IMR-90 (cell line): ENCODE data around the gene TNFRSF13B. TPM values are rescaled to one million over a fixed set of nuclear protein-coding genes. Genes with fewer than 3 reads are reported as not detected.
"Not testable (repeated sequence)": the region's sequence is repeated elsewhere in the genome, so short reads cannot be mapped to it uniquely, and the experiment has no call there.

Source experiments
- ATAC-seq: fragments of 200-7000 bp; cut with Tn5 transposase; 2 replicates; pipeline ENCODE4 v1.9.1; 2020; ENCODE audit warnings: low read depth, mild to moderate bottlenecking, moderate library complexity
- BruUV-seq: library from RNA; stranded (reverse); fragments of 400-500 nt; replicated peaks from 2 replicates; lab custom pipeline; 2021; lab: Mats Ljungman, UMichigan
- CTCF ChIA-PET: fragments of 300-600 bp; formaldehyde crosslinking; extraction: SDS; loops from one replicate; lab custom pipeline; 2021; ENCODE audit warnings: antibody characterized with exemption; lab: Yijun Ruan, JAX
- POLR2A ChIA-PET: fragments of 300-600 bp; sonication (Branson Sonifier 250); formaldehyde crosslinking; loops from one replicate; lab custom pipeline; 2022; ENCODE audit warnings: antibody characterized with exemption; ENCODE audit not compliant: unreplicated experiment; lab: Charles Lee
- DNase-seq: peaks from one replicate; pipeline ENCODE4 v3.0.0; 2013
- H2AFZ ChIP-seq: replicated peaks from 2 replicates; pipeline ENCODE3; 2013; ENCODE audit warnings: low read length, mild to moderate bottlenecking; ENCODE audit not compliant: poor library complexity
- H2AK5ac ChIP-seq: 2 replicates; pipeline ENCODE4 v1.6.1; 2013; ENCODE audit warnings: low read depth, low read length, inconsistent platforms
- H2AK9ac ChIP-seq: replicated peaks from 2 replicates; pipeline ENCODE3; 2013; ENCODE audit warnings: mild to moderate bottlenecking, low read depth, low read length, moderate library complexity; ENCODE audit not compliant: poor library complexity
- H2BK120ac ChIP-seq: 2 replicates; pipeline ENCODE4 v1.6.1; 2013; ENCODE audit warnings: low read depth, low read length, inconsistent platforms
- H2BK15ac ChIP-seq: 3 replicates; pipeline ENCODE4 v1.6.1; 2013; ENCODE audit warnings: low read depth, low read length, inconsistent platforms
- H2BK20ac ChIP-seq: 2 replicates; pipeline ENCODE4 v1.6.1; 2013; ENCODE audit warnings: low read depth, mild to moderate bottlenecking, inconsistent platforms, low read length, moderate library complexity
- H2BK5ac ChIP-seq: 2 replicates; pipeline ENCODE4 v1.6.1; 2013; ENCODE audit warnings: mild to moderate bottlenecking, low read depth, low read length, inconsistent platforms; ENCODE audit not compliant: poor library complexity, severe bottlenecking
- H3K14ac ChIP-seq: replicated peaks from 2 replicates; pipeline ENCODE4 v1.6.1; 2013; ENCODE audit warnings: low read depth, low read length, inconsistent platforms
- H3K18ac ChIP-seq: 2 replicates; pipeline ENCODE4 v1.6.1; 2013; ENCODE audit warnings: low read depth, low read length, control low read depth
- H3K23ac ChIP-seq: 2 replicates; pipeline ENCODE4 v1.6.1; 2013; ENCODE audit warnings: low read depth, low read length, inconsistent platforms
- H3K27ac ChIP-seq: 2 replicates; pipeline ENCODE4 v1.5.1; 2013; ENCODE audit warnings: mild to moderate bottlenecking, control low read depth, low read length; ENCODE audit not compliant: insufficient read depth
- H3K27me3 ChIP-seq: 2 replicates; pipeline ENCODE4 v1.6.1; 2013; ENCODE audit warnings: low read length; ENCODE audit not compliant: control insufficient read depth, insufficient read depth
- H3K36me3 ChIP-seq: 2 replicates; pipeline ENCODE4 v1.6.1; 2013; ENCODE audit warnings: low read length, mixed read lengths; ENCODE audit not compliant: control insufficient read depth, insufficient read depth
- H3K4ac ChIP-seq: 2 replicates; pipeline ENCODE4 v1.6.1; 2013; ENCODE audit warnings: low read depth, low read length, inconsistent platforms
- H3K4me1 ChIP-seq: 2 replicates; pipeline ENCODE4 v1.6.1; 2013; ENCODE audit warnings: low read length, mixed read lengths; ENCODE audit not compliant: control insufficient read depth, insufficient read depth
- H3K4me2 ChIP-seq: 2 replicates; pipeline ENCODE4 v1.6.1; 2013; ENCODE audit warnings: low read depth, mild to moderate bottlenecking, control low read depth, low read length, moderate library complexity
- H3K4me3 ChIP-seq: 2 replicates; pipeline ENCODE4 v1.5.1; 2013; ENCODE audit warnings: low read depth, mild to moderate bottlenecking, control low read depth, low read length, moderate library complexity; ENCODE audit not compliant: insufficient read depth
- H3K56ac ChIP-seq: 2 replicates; pipeline ENCODE4 v1.6.1; 2013; ENCODE audit warnings: low read length, inconsistent platforms; ENCODE audit not compliant: insufficient read depth; ENCODE audit errors: extremely low read depth
- H3K79me1 ChIP-seq, 2 experiments: 2 replicates each; pipeline ENCODE4 v1.6.1; 2013; ENCODE audit warnings: low read length in 2 of 2, inconsistent platforms in 1 of 2, low read depth in 1 of 2
- H3K9ac ChIP-seq: 2 replicates; pipeline ENCODE4 v1.6.1; 2013; ENCODE audit warnings: low read depth, low read length, control low read depth
- H3K9me1 ChIP-seq: 2 replicates; pipeline ENCODE4 v1.6.1; 2013; ENCODE audit warnings: low read length, inconsistent platforms; ENCODE audit not compliant: insufficient read depth
- H3K9me3 ChIP-seq: 2 replicates; pipeline ENCODE4 v1.6.1; 2013; ENCODE audit warnings: low read length; ENCODE audit not compliant: control insufficient read depth, insufficient read depth
- H4K20me1 ChIP-seq: 2 replicates; pipeline ENCODE4 v1.6.1; 2013; ENCODE audit warnings: low read length, inconsistent platforms; ENCODE audit not compliant: insufficient read depth
- H4K5ac ChIP-seq: 2 replicates; pipeline ENCODE4 v1.6.1; 2013; ENCODE audit warnings: mild to moderate bottlenecking, low read depth, low read length, control low read depth
- H4K8ac ChIP-seq, 2 experiments: 2 replicates each; pipeline ENCODE4 v1.6.1; 2013; ENCODE audit warnings: low read depth in 2 of 2, low read length in 2 of 2, control low read depth in 1 of 2, inconsistent platforms in 1 of 2
- H4K91ac ChIP-seq: 2 replicates; pipeline ENCODE4 v1.6.1; 2013; ENCODE audit warnings: low read depth, low read length, inconsistent platforms; ENCODE audit not compliant: insufficient read depth
- WGBS, 2 experiments: methylation state at CpG; one replicate each; pipeline versions ENCODE4 v1.1.5 to v1.1.7; 2013; ENCODE audit warnings: missing lambda C conversion rate in 2 of 2; ENCODE audit not compliant: insufficient read length in 1 of 2; ENCODE audit errors: extremely low coverage in 2 of 2; 5-methylcytosine and 5-hydroxymethylcytosine counted together
- dilution Hi-C: fragments of 300-500 bp; cut with HindIII; formaldehyde crosslinking; loops from one replicate; pipeline ENCODE4 v1.14.3; 2018; ENCODE audit warnings: low sequenced_read_pairs; ENCODE audit not compliant: unreplicated experiment
- in situ Hi-C: fragments of 300-500 bp; cut with MboI; formaldehyde crosslinking; loops from 3 replicates; pipeline ENCODE4 v1.14.3; 2019; ENCODE audit warnings: low sequenced_read_pairs, inconsistent platforms, mixed read lengths
- intact Hi-C: fragments of 100-400 bp; cut with micrococcal nuclease; formaldehyde crosslinking; loops from 2 replicates; pipeline ENCODE4 v1.10.0; 2022
- polyA plus RNA-seq, 3 experiments: library from polyadenylated mRNA; depleted of rRNA; stranded (reverse); fragments of >200 nt; gene quantifications; 2 replicates each; pipeline ENCODE4 v1.2.3, GENCODE V29; 2012; ENCODE audit warnings: low replicate concordance in 1 of 3
- total RNA-seq: library from RNA; depleted of rRNA; stranded (reverse); fragments of >200 nt; gene quantifications from 2 replicates; pipeline ENCODE4 v1.2.3, GENCODE V29; 2012

TNFRSF13B gene
- total and polyA plus RNA-seq, 2 of the 4 experiments (the other 2 are of a cell fraction), result not detected

GRCh38 chr17:17016199-17017197 lies 44.6 kb upstream of the TNFRSF13B start:
- dilution Hi-C loops, H3K9me3 ChIP-seq, H3K18ac ChIP-seq, H2BK20ac ChIP-seq, H2BK120ac ChIP-seq, H3K4me1 ChIP-seq, H3K4ac ChIP-seq, H3K27me3 ChIP-seq, H3K23ac ChIP-seq, H3K36me3 ChIP-seq, H2AFZ ChIP-seq, H3K4me2 ChIP-seq, H3K14ac ChIP-seq, H4K8ac ChIP-seq, intact Hi-C loops, H2BK5ac ChIP-seq, H2AK5ac ChIP-seq, H4K91ac ChIP-seq, H3K56ac ChIP-seq, H3K9me1 ChIP-seq, H3K27ac ChIP-seq, POLR2A ChIA-PET, H3K9ac ChIP-seq, H4K5ac ChIP-seq, H2AK9ac ChIP-seq, ATAC-seq, H3K4me3 ChIP-seq, H4K20me1 ChIP-seq, H3K79me1 ChIP-seq, BruUV-seq, DNase-seq, H2BK15ac ChIP-seq: not testable (repeated sequence)
- in situ Hi-C loops, result loop anchor here (25.0 kb wide), 1 partner anchor 621 kb away; no protein-coding TSS in a partner anchor
- WGBS, 2 experiments, result no CpG with 5 or more reads among the region's 8 CpGs
- CTCF ChIA-PET, result interaction anchor here (0.6 kb wide), 1 partner anchor 250 kb away, joined by 3 read pairs; no protein-coding TSS in a partner anchor
